T-helper 1 cell treated with Interleukin-12 subunit alpha and Interleukin-12 subunit beta and Interleukin-4 antibody, amounts not matched to agents 30 μg/mL and 1 μg/mL, for 36 hours (primary cell): ENCODE results near the gene ALPL.

Source experiments
- H3K27ac Mint-ChIP-seq: one replicate; pipeline ENCODE4 v1.8.0; 2021; ENCODE audit warnings: mild to moderate bottlenecking, mixed read lengths
- H3K27me3 Mint-ChIP-seq: one replicate; pipeline ENCODE4 v1.8.0; 2021; ENCODE audit warnings: low read depth, mixed read lengths
- H3K36me3 Mint-ChIP-seq: one replicate; pipeline ENCODE4 v1.8.0; 2021; ENCODE audit warnings: low read depth, mixed read lengths
- H3K4me1 Mint-ChIP-seq: one replicate; pipeline ENCODE4 v1.8.0; 2021; ENCODE audit warnings: low read depth, mixed read lengths
- H3K4me3 Mint-ChIP-seq: one replicate; pipeline ENCODE4 v1.8.0; 2021; ENCODE audit warnings: mild to moderate bottlenecking, moderate library complexity, mixed read lengths
- H3K9me3 Mint-ChIP-seq: one replicate; pipeline ENCODE4 v1.8.0; 2021; ENCODE audit warnings: mixed read lengths

The ALPL gene

GRCh38 chr1:21596628-21597027 is 87.4 kb downstream of the ALPL start:
- no peaks in the 10 kb centered on the region for H3K36me3 Mint-ChIP-seq
- no peaks in the 10 kb centered on the region for H3K9me3 Mint-ChIP-seq
- no peaks in the 10 kb centered on the region for H3K4me1 Mint-ChIP-seq
- no peaks in the 10 kb centered on the region for H3K27me3 Mint-ChIP-seq
- H3K4me3 Mint-ChIP-seq: no peak overlapping the region
- H3K27ac Mint-ChIP-seq: no peak overlapping the region

GRCh38 chr1:21597753-21598152 is 88.5 kb downstream of the ALPL start:
- Mint-ChIP-seq H3K4me1 (no peaks in the 10 kb centered on the region), H3K9me3 (no peaks in the 10 kb centered on the region), H3K4me3 (no peak overlapping the region), H3K27me3 (no peaks in the 10 kb centered on the region), H3K27ac (no peak overlapping the region), H3K36me3 (no peaks in the 10 kb centered on the region)

- Mint-ChIP-seq H3K4me3 (no peak overlapping the region), H3K9me3 (no peaks in the 10 kb centered on the region), H3K27me3 (no peaks in the 10 kb centered on the region), H3K36me3 (no peaks in the 10 kb centered on the region), H3K27ac (no peak overlapping the region), H3K4me1 (no peaks in the 10 kb centered on the region)
Observed at GRCh38 chr1:21598417-21598816, 89.2 kb downstream of the ALPL start.

- no peaks in the 10 kb centered on the region for H3K9me3 Mint-ChIP-seq
- no peak overlapping the region for H3K27ac Mint-ChIP-seq
- no peak overlapping the region for H3K4me3 Mint-ChIP-seq
- H3K4me1 Mint-ChIP-seq: no peaks in the 10 kb centered on the region
- no peaks in the 10 kb centered on the region for H3K36me3 Mint-ChIP-seq
- no peaks in the 10 kb centered on the region for H3K27me3 Mint-ChIP-seq
Observed at GRCh38 chr1:21598904-21599303, 89.7 kb downstream of the ALPL start.

GRCh38 chr1:21599402-21599801 is 90.2 kb downstream of the ALPL start:
- H3K27ac Mint-ChIP-seq: no peak overlapping the region

GRCh38 chr1:21601278-21602048 is 92.2 kb downstream of the ALPL start:
- Mint-ChIP-seq H3K27me3 (no peaks in the 10 kb centered on the region), H3K27ac (no peak overlapping the region), H3K9me3 (no peaks in the 10 kb centered on the region), H3K4me3 (no peak overlapping the region), H3K4me1 (no peaks in the 10 kb centered on the region), H3K36me3 (no peaks in the 10 kb centered on the region)

More at GRCh38 chr1:21599402-21599801, 90.2 kb downstream of the ALPL start:
- no peaks in the 10 kb centered on the region for H3K9me3 Mint-ChIP-seq
- no peaks in the 10 kb centered on the region for H3K36me3 Mint-ChIP-seq
- H3K4me3 Mint-ChIP-seq: no peak overlapping the region
- H3K27me3 Mint-ChIP-seq: no peaks in the 10 kb centered on the region
- H3K4me1 Mint-ChIP-seq: no peaks in the 10 kb centered on the region

- no peak overlapping the region for H3K4me3 Mint-ChIP-seq
- no peaks in the 10 kb centered on the region for H3K36me3 Mint-ChIP-seq
- peaks cover 11% of the 10 kb centered on the region for H3K4me1 Mint-ChIP-seq
- no peaks in the 10 kb centered on the region for H3K9me3 Mint-ChIP-seq
- no peaks in the 10 kb centered on the region for H3K27me3 Mint-ChIP-seq
- H3K27ac Mint-ChIP-seq: no peak overlapping the region
Observed at GRCh38 chr1:21603177-21604138, 94.2 kb downstream of the ALPL start.

- Mint-ChIP-seq H3K36me3 (no peaks in the 10 kb centered on the region), H3K9me3 (no peaks in the 10 kb centered on the region), H3K4me1 (peaks cover 11% of the 10 kb centered on the region), H3K27ac (no peak overlapping the region), H3K4me3 (no peak overlapping the region), H3K27me3 (no peaks in the 10 kb centered on the region)
Observed at GRCh38 chr1:21604208-21604957, 95.2 kb downstream of the ALPL start.

GRCh38 chr1:21605012-21605715 is 95.9 kb downstream of the ALPL start:
- Mint-ChIP-seq H3K9me3 (no peaks in the 10 kb centered on the region), H3K4me3 (no peak overlapping the region), H3K36me3 (no peaks in the 10 kb centered on the region), H3K27ac (no peak overlapping the region), H3K27me3 (no peaks in the 10 kb centered on the region), H3K4me1 (peaks cover 11% of the 10 kb centered on the region)

GRCh38 chr1:21605964-21606705 is 96.9 kb downstream of the ALPL start:
- H3K36me3 Mint-ChIP-seq: no peaks in the 10 kb centered on the region
- peaks cover 11% of the 10 kb centered on the region for H3K4me1 Mint-ChIP-seq
- no peaks in the 10 kb centered on the region for H3K27me3 Mint-ChIP-seq
- H3K27ac Mint-ChIP-seq: no peak overlapping the region
- H3K9me3 Mint-ChIP-seq: no peaks in the 10 kb centered on the region
- H3K4me3 Mint-ChIP-seq: no peak overlapping the region

GRCh38 chr1:21607549-21608529 is 98.6 kb downstream of the ALPL start:
- H3K27ac Mint-ChIP-seq: no peak overlapping the region
- no peaks in the 10 kb centered on the region for H3K27me3 Mint-ChIP-seq
- H3K9me3 Mint-ChIP-seq: no peaks in the 10 kb centered on the region
- H3K4me1 Mint-ChIP-seq: peaks cover 11% of the 10 kb centered on the region
- peak overlapping the region; percentile 49 for H3K4me3 Mint-ChIP-seq
- no peaks in the 10 kb centered on the region for H3K36me3 Mint-ChIP-seq

- H3K4me1 Mint-ChIP-seq: peaks cover 11% of the 10 kb centered on the region
- no peaks in the 10 kb centered on the region for H3K36me3 Mint-ChIP-seq
- H3K27ac Mint-ChIP-seq: no peak overlapping the region
- no peak overlapping the region for H3K4me3 Mint-ChIP-seq
- H3K9me3 Mint-ChIP-seq: no peaks in the 10 kb centered on the region
- no peaks in the 10 kb centered on the region for H3K27me3 Mint-ChIP-seq
Observed at GRCh38 chr1:21608798-21609197, 99.6 kb downstream of the ALPL start.
